H1 (cell line): ENCODE results near the gene SEC22B. TPM values are rescaled to one million over a fixed set of nuclear protein-coding genes. Genes with fewer than 3 reads are reported as not detected.

Experiments
- ATF2 ChIP-seq: IDR thresholded peaks from 2 replicates; pipeline ENCODE4 v1.6.1; 2012; ENCODE audit warnings: low read length, inconsistent platforms
- BACH1 ChIP-seq: IDR thresholded peaks from 2 replicates; pipeline ENCODE4 v1.6.1; 2012; ENCODE audit warnings: low read length, improper control_type of control experiment
- CBX8 ChIP-seq: fragments of 300-800, 300-1000 bp; sonication (generic); IDR thresholded peaks from 2 replicates; pipeline ENCODE4 v1.7.1; 2016; ENCODE audit warnings: low read depth, low read length, borderline replicate concordance
- CEBPB ChIP-seq: IDR thresholded peaks from 2 replicates; pipeline ENCODE4 v1.6.1; 2012; ENCODE audit warnings: low read depth, low read length
- E2F6 ChIP-seq: IDR thresholded peaks from 2 replicates; pipeline ENCODE4 v1.6.1; 2012; ENCODE audit warnings: inconsistent platforms
- EGR1 ChIP-seq: IDR thresholded peaks from 2 replicates; pipeline ENCODE4 v1.6.1; 2011; ENCODE audit warnings: low read depth, low read length, borderline replicate concordance
- MAX ChIP-seq: IDR thresholded peaks from 2 replicates; pipeline ENCODE4 v1.6.1; 2012; ENCODE audit warnings: inconsistent platforms
- POLR2A ChIP-seq, 2 experiments: IDR thresholded peaks; 1 replicate in 1 of 2; 2 replicates in 1 of 2; pipeline ENCODE4 v1.6.1; 2011; ENCODE audit warnings: low read depth in 2 of 2, low read length in 2 of 2, mild to moderate bottlenecking in 2 of 2; ENCODE audit errors: control extremely low read depth in 1 of 2
- POLR2AphosphoS5 ChIP-seq: IDR thresholded peaks from 2 replicates; pipeline ENCODE4 v1.6.1; 2011; ENCODE audit warnings: low read depth, low read length
- RAD21 ChIP-seq, 2 experiments: IDR thresholded peaks in 1 of 2; conservative IDR thresholded peaks in 1 of 2; 2 replicates each; pipeline ENCODE4 v1.6.1; 2011; ENCODE audit warnings: low read depth in 2 of 2, low read length in 2 of 2, improper control_type of control experiment in 1 of 2, inconsistent platforms in 1 of 2, mild to moderate bottlenecking in 1 of 2, moderate library complexity in 1 of 2
- RNF2 ChIP-seq: fragments of 200-900, 300-1000 bp; sonication (generic); IDR thresholded peaks from 2 replicates; pipeline ENCODE4 v1.7.1; 2016; ENCODE audit warnings: borderline replicate concordance, low read depth, mild to moderate bottlenecking, antibody characterized with exemption, low read length; ENCODE audit not compliant: poor library complexity, severe bottlenecking; ENCODE audit errors: missing control alignments
- SAP30 ChIP-seq: fragments of 300-600 bp; sonication (generic); IDR thresholded peaks from 2 replicates; pipeline ENCODE4 v1.7.1; 2012; ENCODE audit warnings: low read length, moderate library complexity, mild to moderate bottlenecking, inconsistent platforms; ENCODE audit not compliant: insufficient read depth, insufficient replicate concordance
- TAF7 ChIP-seq: optimal IDR thresholded peaks from 2 replicates; pipeline ENCODE3; 2011; ENCODE audit warnings: low read depth, mild to moderate bottlenecking, inconsistent platforms, low read length, moderate library complexity, borderline replicate concordance
- TEAD4 ChIP-seq: IDR thresholded peaks from 2 replicates; pipeline ENCODE4 v1.6.1; 2012; ENCODE audit warnings: low read depth, low read length, inconsistent platforms, mixed read lengths
- polyA plus RNA-seq, 7 experiments: library from polyadenylated mRNA; depleted of rRNA in 3 of 7; stranded (reverse) in 5 of 7; unstranded in 2 of 7; fragments of >200 nt in 5 of 7; fragments of 200-250 nt in 2 of 7; gene quantifications; 1 replicate in 5 of 7; 2 replicates in 1 of 7; 4 replicates in 1 of 7; pipeline versions ENCODE4 v1.2.1 to v1.2.3, GENCODE V29; 2011 to 2013; ENCODE audit warnings: missing spikeins in 2 of 7, mixed read lengths in 2 of 7
- total RNA-seq: library from RNA; stranded (reverse); fragmentation: NEBNext Ultra II Directional; extraction: Animal tissue kit (Norgen Biotek cat#: 25700); gene quantifications from 2 replicates; pipeline ENCODE4 v1.2.1, GENCODE V29; 2021

The SEC22B gene
- total and polyA plus RNA-seq, 2 of the 8 experiments (the other 6 are each of a cell fraction or from before 2014, with no cell fraction given): 5.6 to 11.6 TPM

GRCh38 chr1:120176092-120176855 is at the start of gene SEC22B (continued):
- peak; percentile 87 for TF ChIP-seq ATF2
- TF ChIP-seq RAD21 (IDR thresholded peaks at IDR 0.05 in 1 of 2, conservative IDR thresholded peaks at IDR 0.05 in 1 of 2; ENCODE audit: low read depth in 2 of 2, low read length in 2 of 2): peak in 1 of 2 experiments; percentile 15; a peak in 2 of 4 replicates
- peak; percentile 87 to 94 for TF ChIP-seq POLR2A (IDR thresholded peaks at IDR 0.05; ENCODE audit: control extremely low read depth in 1 of 2, low read depth in 2 of 2, low read length in 2 of 2)
- TF ChIP-seq BACH1: no peak
- TF ChIP-seq CEBPB: 0 out of 2 replicates have a peak, but pooled peaks have one; percentile 1
- TF ChIP-seq TAF7: peak; percentile 81
- TF ChIP-seq MAX: peak; percentile 56
- peak; percentile 46; the same call in 1 of the 2 replicates for TF ChIP-seq E2F6
- TF ChIP-seq EGR1: peak; percentile 81
- peak; percentile 85 for TF ChIP-seq SAP30
- no peak for TF ChIP-seq RNF2
- 0 out of 2 replicates have a peak, but pooled peaks have one; percentile 10 for TF ChIP-seq TEAD4
- no peak for TF ChIP-seq CBX8
- peak; percentile 94 for TF ChIP-seq POLR2AphosphoS5
